Esophagus muscularis mucosa (tissue), 4 donors: ENCODE measurements around the gene RAG2. TPM values are rescaled to one million over a fixed set of nuclear protein-coding genes. Genes with fewer than 3 reads are reported as not detected.
"Not testable (repeated sequence)": the region's sequence is repeated elsewhere in the genome, so short reads cannot be mapped to it uniquely, and the experiment has no call there.

Source experiments
- DNase-seq: peaks from one replicate; pipeline ENCODE4 v3.0.0-alpha.2; 2017; ENCODE audit errors: extremely low spot score
- H3K27ac ChIP-seq, 4 donors: fragments of 200-600 bp; sonication (generic); replicated peaks in 1 of 4; 1 replicate in 3 of 4; 2 replicates in 1 of 4; pipeline ENCODE4 v1.5.1; 2016 to 2019; ENCODE audit warnings: mild to moderate bottlenecking in 1 of 4
- H3K27me3 ChIP-seq, 4 donors: fragments of 200-600 bp; sonication (generic); one replicate each; pipeline versions ENCODE4 v1.5.1 to v1.6.0; 2016 to 2019
- H3K36me3 ChIP-seq, 4 donors: fragments of 200-600 bp; sonication (generic); one replicate each; pipeline ENCODE4 v1.5.1; 2016 to 2019
- H3K4me1 ChIP-seq, 4 donors: fragments of 200-600 bp; sonication (generic); one replicate each; pipeline ENCODE4 v1.5.1; 2016 to 2019
- H3K4me3 ChIP-seq, 4 donors: fragments of 200-600 bp; sonication (generic); 1 replicate in 2 of 4; 2 replicates in 2 of 4; pipeline ENCODE4 v1.5.1; 2016 to 2019; ENCODE audit warnings: mild to moderate bottlenecking in 4 of 4, moderate library complexity in 1 of 4
- H3K9me3 ChIP-seq, 4 donors: fragments of 200-600 bp; sonication (generic); 1 replicate in 3 of 4; 2 replicates in 1 of 4; pipeline ENCODE4 v1.5.1; 2016 to 2019
- EP300 ChIP-seq: sonication (generic); formaldehyde crosslinking; IDR thresholded peaks from one replicate; pipeline ENCODE4 v1.6.1; 2017; ENCODE audit warnings: antibody characterized with exemption
- POLR2A ChIP-seq: fragments of 450-650 bp; IDR thresholded peaks from one replicate; pipeline ENCODE4 v1.6.1; 2017; ENCODE audit warnings: antibody characterized with exemption, moderate library complexity, mild to moderate bottlenecking, low read depth
- POLR2AphosphoS5 ChIP-seq, 2 donors: sonication (generic); formaldehyde crosslinking; IDR thresholded peaks; one replicate each; pipeline ENCODE4 v1.6.1; 2017; ENCODE audit warnings: antibody characterized with exemption in 2 of 2
- WGBS: methylation state at CpG from one replicate; pipeline ENCODE4 v1.1.5; 2018; 5-methylcytosine and 5-hydroxymethylcytosine counted together
- intact Hi-C: fragments of 100-400 bp; cut with DNase I; formaldehyde crosslinking; loops from one replicate; pipeline ENCODE4 v1.15.1; 2023
- total RNA-seq, 4 donors: library from RNA; depleted of rRNA; stranded (reverse); fragments of >200 nt; gene quantifications; one replicate each; pipeline versions ENCODE4 v1.1.0 to v1.2.1, GENCODE V29; 2016
- TF ChIP-seq, protein P1 (sequence below), 3 experiments: fragments of 200-600 bp in 2 of 3; fragments of 450-650 bp in 1 of 3; sonication (generic) in 2 of 3; IDR thresholded peaks; one replicate each; pipeline ENCODE4 v1.5.1; 2017 to 2019; ENCODE audit warnings: antibody characterized with exemption in 3 of 3, mild to moderate bottlenecking in 2 of 3, moderate library complexity in 1 of 3

The RAG2 gene
- total RNA-seq, 4 donors from 2014 or later = not detected

DNA sequence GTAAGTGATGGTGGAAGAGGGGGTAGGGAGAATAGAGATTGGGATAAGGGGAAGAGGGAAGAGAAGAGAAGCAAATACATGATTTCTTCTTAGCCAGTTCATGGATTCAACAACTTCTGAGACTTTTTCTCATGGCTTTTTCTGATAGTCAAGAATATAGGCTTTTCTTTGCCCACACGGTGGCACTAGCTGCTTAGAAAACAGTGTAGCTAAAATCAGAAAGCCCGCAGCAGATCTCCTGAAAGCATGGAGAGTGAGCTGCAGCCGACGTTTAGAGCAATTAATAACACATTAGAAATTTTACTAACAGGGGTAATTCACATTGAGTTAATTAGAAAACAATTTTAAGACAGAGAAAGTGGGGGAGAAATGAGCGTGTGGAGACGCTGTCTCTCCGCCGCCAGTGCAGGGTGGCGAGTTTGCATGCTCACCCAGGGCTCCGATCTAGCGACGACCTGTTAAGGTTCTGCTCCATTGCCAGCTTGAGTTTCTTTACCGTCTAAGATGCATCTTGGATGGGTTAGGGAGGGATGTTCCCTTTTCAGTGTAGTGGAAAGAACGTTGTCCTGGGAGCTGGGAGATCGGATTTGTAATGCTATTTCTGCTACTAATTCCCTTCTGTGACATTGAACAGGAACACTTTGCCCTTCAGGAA lies 33.5 kb downstream of the RAG2 start:
- TF ChIP-seq, protein P1, sequence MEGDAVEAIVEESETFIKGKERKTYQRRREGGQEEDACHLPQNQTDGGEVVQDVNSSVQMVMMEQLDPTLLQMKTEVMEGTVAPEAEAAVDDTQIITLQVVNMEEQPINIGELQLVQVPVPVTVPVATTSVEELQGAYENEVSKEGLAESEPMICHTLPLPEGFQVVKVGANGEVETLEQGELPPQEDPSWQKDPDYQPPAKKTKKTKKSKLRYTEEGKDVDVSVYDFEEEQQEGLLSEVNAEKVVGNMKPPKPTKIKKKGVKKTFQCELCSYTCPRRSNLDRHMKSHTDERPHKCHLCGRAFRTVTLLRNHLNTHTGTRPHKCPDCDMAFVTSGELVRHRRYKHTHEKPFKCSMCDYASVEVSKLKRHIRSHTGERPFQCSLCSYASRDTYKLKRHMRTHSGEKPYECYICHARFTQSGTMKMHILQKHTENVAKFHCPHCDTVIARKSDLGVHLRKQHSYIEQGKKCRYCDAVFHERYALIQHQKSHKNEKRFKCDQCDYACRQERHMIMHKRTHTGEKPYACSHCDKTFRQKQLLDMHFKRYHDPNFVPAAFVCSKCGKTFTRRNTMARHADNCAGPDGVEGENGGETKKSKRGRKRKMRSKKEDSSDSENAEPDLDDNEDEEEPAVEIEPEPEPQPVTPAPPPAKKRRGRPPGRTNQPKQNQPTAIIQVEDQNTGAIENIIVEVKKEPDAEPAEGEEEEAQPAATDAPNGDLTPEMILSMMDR (IDR thresholded peaks at IDR 0.05) = peak; percentile 66 to 72 (median 70)
- TF ChIP-seq EP300 = no peak
- Histone ChIP-seq H3K4me1 (peaks cover 0 to 7% (median 5%) of the 10 kb centered on the region in 4 donors), H3K9me3 (peaks cover 0 to 7% (median 0%) of the 10 kb centered on the region in 4 donors), H3K27me3 (no peaks in the 10 kb centered on the region), H3K27ac (no peak overlapping the region), H3K4me3 (peak overlapping the region; percentile 38 to 54 (median 41)), H3K36me3 (no peaks in the 10 kb centered on the region)
- intact Hi-C loops = loop anchor here (1.0 to 10.0 kb wide), 3 partner anchors 58 to 180 kb away; no protein-coding TSS in a partner anchor
- WGBS = 2% methylated on average over 15 of the region's 15 CpGs
- no peak for DNase-seq

- H3K4me3 ChIP-seq = no peak overlapping the region
- 81% methylated on average over 4 of the region's 4 CpGs for WGBS
- H3K4me1 ChIP-seq = no peaks in the 10 kb centered on the region
- no peak overlapping the region for H3K27ac ChIP-seq
- no peaks in the 10 kb centered on the region for H3K36me3 ChIP-seq
- TF ChIP-seq, protein P1 (IDR thresholded peaks at IDR 0.05) = no peak
- TF ChIP-seq POLR2A (no peak), EP300 (no peak), POLR2AphosphoS5 (IDR thresholded peaks at IDR 0.05) (no peak)
- no peak for DNase-seq
- intact Hi-C loops = no loop called here
- no peaks in the 10 kb centered on the region for H3K27me3 ChIP-seq
- H3K9me3 ChIP-seq = peaks cover 0 to 8% (median 0%) of the 10 kb centered on the region in 4 donors
These were observed 39.2 kb downstream of the RAG2 start for GRCh38 chr11:36558571-36559413.

GRCh38 chr11:36557991-36558390 lies 40.0 kb downstream of the RAG2 start:
- Histone ChIP-seq H3K27ac (no peak overlapping the region), H3K4me1 (no peaks in the 10 kb centered on the region), H3K27me3 (no peaks in the 10 kb centered on the region), H3K36me3 (no peaks in the 10 kb centered on the region), H3K4me3 (no peak overlapping the region), H3K9me3 (peaks cover 0 to 8% (median 0%) of the 10 kb centered on the region in 4 donors)
- DNase-seq = no peak
- intact Hi-C loops = no loop called here
- TF ChIP-seq, protein P1 (IDR thresholded peaks at IDR 0.05) = no peak
- TF ChIP-seq POLR2A (no peak), EP300 (no peak), POLR2AphosphoS5 (IDR thresholded peaks at IDR 0.05) (no peak)

- intact Hi-C loops, H3K27me3 ChIP-seq, H3K9me3 ChIP-seq, H3K27ac ChIP-seq, H3K36me3 ChIP-seq, H3K4me1 ChIP-seq, DNase-seq, H3K4me3 ChIP-seq: not testable (repeated sequence)
- WGBS = 96% methylated on average over 16 of the region's 17 CpGs
These were observed 40.6 kb downstream of the RAG2 start for GRCh38 chr11:36557390-36557789.

GRCh38 chr11:36550385-36551115 lies 47.5 kb downstream of the RAG2 start:
- DNase-seq = no peak
- WGBS = 40% methylated on average over 1 of the region's 1 CpG
- no peak for TF ChIP-seq POLR2AphosphoS5 (IDR thresholded peaks at IDR 0.05)
- no peak for TF ChIP-seq POLR2A
- TF ChIP-seq, protein P1 (IDR thresholded peaks at IDR 0.05) = no peak
- TF ChIP-seq EP300 = no peak
- no peaks in the 10 kb centered on the region for H3K36me3 ChIP-seq
- intact Hi-C loops = no loop called here
- H3K4me1 ChIP-seq = no peaks in the 10 kb centered on the region
- no peak overlapping the region for H3K4me3 ChIP-seq
- H3K27me3 ChIP-seq = no peaks in the 10 kb centered on the region
- no peak overlapping the region for H3K27ac ChIP-seq
- H3K9me3 ChIP-seq = no peaks in the 10 kb centered on the region
